H1 (cell line): ENCODE data around the gene PPP1R17. TPM values are rescaled to one million over a fixed set of nuclear protein-coding genes. Genes with fewer than 3 reads are reported as not detected.

ENCODE experiments used
- CTBP2 ChIP-seq: IDR thresholded peaks from 2 replicates; pipeline ENCODE4 v1.7.0; 2011; ENCODE audit warnings: borderline replicate concordance, mild to moderate bottlenecking, moderate library complexity, mixed read lengths, low read length; ENCODE audit not compliant: insufficient read depth, insufficient read length
- MAFK ChIP-seq: IDR thresholded peaks from 2 replicates; pipeline ENCODE4 v1.6.1; 2012; ENCODE audit warnings: low read depth, mild to moderate bottlenecking, improper control_type of control experiment, low read length
- polyA plus RNA-seq, 7 experiments: library from polyadenylated mRNA; depleted of rRNA in 3 of 7; stranded (reverse) in 5 of 7; unstranded in 2 of 7; fragments of >200 nt in 5 of 7; fragments of 200-250 nt in 2 of 7; gene quantifications; 1 replicate in 5 of 7; 2 replicates in 1 of 7; 4 replicates in 1 of 7; pipeline versions ENCODE4 v1.2.1 to v1.2.3, GENCODE V29; 2011 to 2013; ENCODE audit warnings: missing spikeins in 2 of 7, mixed read lengths in 2 of 7
- total RNA-seq: library from RNA; stranded (reverse); fragmentation: NEBNext Ultra II Directional; extraction: Animal tissue kit (Norgen Biotek cat#: 25700); gene quantifications from 2 replicates; pipeline ENCODE4 v1.2.1, GENCODE V29; 2021

Gene PPP1R17
- total and polyA plus RNA-seq, 2 of the 8 experiments (the other 6 are each of a cell fraction or from before 2014, with no cell fraction given), result 1.5 to 2.5 TPM

DNA sequence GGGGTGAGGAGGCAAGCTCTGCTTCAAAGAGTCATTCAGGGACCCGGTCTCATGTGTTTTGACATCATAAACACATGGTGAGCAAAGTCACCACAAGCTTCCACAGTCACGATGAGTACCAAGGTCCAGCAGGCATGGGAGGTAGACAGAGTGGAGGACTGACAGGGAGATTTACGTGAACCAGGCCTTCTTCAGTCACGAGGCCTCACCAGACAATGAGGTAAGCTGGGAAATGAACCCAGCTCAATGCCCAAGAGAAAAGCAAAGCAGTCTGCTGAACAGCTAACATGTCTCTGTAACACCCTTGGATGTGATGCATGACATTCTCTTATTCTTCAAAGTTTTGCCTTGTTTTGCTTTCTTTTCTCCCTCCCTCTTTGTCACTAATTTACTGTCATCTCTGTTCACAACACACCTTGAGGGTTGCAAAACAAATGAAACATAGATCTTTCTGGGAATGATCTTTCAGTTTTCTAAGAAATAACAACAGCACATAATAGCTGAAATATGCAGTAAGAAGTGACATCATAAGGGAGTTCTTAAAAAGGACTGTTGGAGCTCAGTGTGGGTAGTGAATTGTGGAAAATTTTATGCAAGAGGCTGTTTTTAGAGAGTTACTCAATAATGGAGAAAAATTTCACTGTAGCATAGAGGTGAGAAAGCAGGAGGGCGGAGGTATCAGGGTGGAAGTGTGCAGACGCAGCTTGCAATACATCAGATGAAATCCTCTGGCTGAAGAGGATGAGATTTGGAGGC is 9.0 kb downstream of the PPP1R17 start (continued):
- no peak for TF ChIP-seq CTBP2
- no peak for TF ChIP-seq MAFK
